ENCODE measurements around the gene BICDL1.
"Not testable (repeated sequence)": the region's sequence is repeated elsewhere in the genome, so short reads cannot be mapped to it uniquely, and the experiment has no call there.

BICDL1 gene

DNA sequence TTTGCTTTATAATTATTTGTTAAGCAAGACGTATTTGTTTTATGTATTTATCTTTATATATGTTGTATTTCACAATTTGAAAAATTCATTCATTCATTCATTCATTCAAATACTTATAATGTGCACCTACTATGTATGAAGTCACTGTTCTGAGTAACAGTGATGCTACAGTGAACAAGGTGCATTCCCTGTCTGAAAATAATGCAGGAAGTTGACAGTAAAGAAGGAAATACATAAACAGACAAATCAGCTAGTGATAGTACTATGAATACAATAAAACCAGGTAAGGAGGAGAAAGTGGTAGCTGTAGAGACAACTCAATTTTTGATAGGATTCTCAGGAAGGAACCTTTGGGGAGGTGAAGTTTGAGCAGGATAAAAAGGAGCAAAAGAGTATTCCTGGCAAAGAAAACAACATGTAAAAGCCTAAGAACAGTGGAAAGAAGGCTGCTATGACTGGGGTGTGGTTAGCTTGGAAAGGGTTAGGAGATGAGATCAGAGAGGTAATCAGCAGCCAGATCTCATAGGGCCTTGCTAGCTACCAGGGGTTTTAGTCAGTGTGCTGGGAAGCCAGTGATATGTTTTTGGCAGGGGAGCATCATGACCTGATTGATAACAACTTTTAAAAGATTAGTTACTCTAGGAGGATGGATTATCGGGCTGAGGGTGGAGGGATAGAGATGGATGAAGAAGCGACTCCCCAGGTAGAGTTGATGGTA, 17.4 kb downstream of the BICDL1 start:
- DNase-seq = peak; percentile 55

DNA sequence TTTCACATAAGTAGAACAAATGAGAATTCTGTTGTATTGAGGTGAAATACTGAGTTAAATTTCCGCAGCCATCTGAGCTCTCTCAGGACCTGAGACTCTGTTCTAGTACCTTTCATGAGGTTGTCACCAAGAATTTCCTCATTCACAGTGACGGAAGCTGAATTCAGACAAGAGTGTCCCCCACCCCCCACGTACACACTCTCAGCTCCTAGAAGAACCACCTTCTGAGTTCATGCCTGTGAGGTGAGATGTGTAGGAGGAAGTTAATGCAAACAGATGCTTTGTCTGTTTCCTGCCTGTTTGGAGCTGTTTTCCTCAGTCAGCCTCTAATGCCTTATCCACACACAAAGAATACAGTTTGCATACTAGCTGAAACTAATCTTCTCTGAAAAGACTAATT, 18.2 kb downstream of the BICDL1 start:
- peak; percentile 88 for DNase-seq

DNA sequence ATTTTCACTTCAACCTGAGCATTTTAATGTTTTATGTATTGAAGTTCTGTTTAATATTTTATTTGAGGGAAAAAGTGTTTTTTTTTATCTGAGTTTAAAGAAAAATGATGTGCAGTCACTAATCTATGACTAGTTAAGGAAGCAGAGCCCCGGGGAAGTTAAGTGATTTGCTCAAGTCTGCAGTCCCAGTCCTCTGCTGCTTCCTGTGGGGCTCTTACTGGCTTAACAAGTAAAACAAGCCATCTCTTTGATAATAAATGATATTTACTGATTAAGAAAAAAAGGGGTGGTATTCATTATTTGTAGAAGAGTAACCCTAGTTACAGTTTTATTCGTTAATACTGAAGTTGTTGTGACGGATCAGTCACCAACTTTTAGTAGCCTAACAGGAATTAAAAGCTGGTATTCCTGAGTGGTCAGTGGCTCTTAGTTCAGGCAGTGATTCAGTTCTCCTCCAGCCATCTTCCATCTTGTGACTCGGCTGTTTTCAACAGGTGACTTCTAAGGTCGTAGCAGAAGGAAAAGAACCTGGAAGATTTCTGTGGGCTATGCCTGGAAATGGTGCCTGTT, 21.7 kb downstream of the BICDL1 start:
- DNase-seq = peak; percentile 64

DNA sequence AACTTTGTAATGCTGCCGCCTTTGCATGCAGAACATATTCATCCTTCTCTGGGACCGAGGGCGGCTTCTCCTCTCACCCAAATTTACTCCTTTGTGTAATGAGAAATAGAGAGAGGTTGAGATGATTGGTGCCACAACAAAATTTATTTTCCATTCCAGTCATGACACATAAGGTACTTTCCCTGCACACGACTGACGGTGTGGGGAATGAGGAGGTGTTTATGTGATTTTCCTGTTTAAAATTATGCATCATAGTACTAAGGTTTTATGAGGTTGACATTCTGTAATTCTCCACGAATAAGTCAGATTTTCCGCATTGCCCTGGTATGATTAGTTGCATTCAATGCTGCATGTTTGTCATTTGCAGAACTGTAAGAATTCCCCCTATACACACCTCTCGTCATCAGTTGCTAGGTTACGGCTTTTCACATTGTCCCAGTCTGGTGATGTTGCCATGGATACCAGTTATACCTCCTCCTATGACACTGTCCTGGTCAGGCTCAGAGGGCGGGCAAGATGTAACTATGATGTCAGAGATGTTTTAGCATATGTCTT, 23.1 kb downstream of the BICDL1 start:
- peak; percentile 97 for DNase-seq

DNA sequence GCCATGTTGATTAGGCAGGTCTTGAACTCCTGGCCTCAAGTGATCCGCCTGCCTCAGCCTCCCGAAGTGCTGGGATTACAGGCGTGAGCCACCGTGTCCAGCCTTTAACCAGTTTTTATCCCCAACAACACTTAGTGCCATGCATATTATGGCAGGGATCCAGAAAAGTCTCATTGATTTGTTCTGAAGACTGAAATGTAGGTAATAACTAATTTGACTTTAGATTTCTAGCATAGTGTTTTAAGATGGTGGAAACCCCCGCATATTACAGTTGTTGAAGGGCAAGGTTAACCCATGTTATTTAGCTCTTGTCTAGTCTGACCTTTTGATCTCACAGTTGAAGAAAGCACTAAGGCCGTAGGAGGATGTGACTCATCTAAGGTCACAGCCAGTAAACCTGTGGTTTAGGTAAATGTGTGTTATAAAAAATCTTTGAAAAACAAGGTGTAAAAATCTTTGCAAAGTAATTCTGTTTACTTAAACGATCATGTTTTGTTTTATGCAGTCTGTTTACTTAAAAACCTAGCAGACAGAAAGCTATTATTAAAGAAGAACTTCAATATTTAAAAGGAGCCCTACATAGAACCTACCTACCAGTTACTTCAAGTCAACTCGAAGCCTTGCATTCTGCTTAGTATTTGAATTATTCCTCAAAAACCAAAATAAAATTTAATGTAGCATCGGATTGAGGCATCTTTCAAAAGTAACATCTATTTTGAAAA, 24.8 kb downstream of the BICDL1 start:
- peak; percentile 93 for DNase-seq

DNA sequence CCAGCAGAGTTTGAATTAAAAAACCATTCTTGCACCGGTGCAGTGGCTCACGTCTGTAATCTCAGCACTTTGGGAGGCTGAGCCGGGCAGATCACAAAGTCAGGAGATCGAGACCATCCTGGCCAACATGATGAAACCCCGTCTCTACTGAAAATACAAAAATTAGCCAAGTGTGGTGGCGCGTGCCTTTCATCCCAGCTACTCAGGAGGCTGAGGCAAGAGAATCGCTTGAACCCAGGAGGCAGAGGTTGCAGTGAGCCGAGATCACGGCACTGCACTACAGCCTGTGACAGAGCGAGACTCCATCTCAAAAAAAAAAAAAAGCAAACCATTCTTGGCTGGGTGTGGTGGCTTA, 25.3 kb downstream of the BICDL1 start:
- not testable (repeated sequence) for DNase-seq

GRCh38 chr12:120015313-120015712, 26.3 kb downstream of the BICDL1 start:
- peak; percentile 81 for DNase-seq

DNA sequence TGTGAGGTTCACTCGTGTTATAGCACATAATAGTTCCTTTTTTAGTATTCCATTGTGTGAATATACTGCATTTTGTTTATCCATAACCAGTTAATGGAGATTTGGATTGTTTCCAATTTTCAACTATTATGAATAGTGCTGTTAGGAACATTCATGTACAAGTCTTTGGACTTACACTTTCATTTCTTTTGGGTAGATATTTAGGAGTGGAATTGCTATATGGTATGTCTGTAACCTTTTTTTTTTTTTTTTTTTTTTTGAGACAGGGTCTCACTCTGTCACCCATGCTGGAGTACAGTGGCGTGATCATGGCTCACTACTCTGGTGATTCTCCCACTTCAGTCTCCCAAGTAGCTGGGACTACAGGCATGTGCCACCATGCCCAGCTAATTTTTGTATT, 27.2 kb downstream of the BICDL1 start:
- DNase-seq = not testable (repeated sequence)

DNA sequence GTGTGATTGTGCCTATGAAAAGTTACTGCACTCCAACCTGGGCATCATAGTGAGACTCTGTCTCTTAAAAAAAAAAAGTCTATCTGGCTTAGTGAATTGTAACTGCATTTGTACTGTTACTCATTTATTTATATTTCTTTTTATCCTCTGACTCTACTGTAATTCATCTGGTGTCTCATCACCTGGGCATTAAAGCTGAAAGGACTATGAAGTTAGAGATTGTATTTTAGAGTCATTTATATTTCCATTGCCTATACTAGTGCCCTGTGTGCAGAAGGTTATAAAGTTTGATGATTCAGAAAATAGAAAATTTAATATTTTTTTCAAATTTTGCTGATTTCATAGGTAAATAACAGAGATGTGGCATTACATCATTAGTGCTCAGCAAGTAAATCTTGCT, 30.2 kb downstream of the BICDL1 start:
- no peak for DNase-seq

DNA sequence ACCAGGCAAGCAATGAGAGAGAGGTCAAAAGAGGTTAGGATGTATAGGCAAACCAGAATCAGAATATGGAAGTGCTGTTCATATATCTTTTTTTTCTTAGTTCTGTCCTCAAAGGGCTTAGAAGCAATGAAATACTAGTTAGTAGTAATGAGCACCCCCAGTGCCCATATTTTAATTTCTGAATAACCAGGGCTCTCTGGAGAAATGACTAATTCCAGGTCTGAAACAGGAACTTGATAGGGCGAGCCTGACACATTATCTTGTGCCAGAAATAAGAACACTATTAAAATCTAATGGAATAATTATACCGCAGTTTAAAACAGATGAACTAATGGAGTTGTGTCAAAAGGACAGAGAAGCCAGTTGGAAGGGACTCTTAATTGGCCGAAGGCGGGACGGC, 30.9 kb downstream of the BICDL1 start:
- DNase-seq = no peak

DNA sequence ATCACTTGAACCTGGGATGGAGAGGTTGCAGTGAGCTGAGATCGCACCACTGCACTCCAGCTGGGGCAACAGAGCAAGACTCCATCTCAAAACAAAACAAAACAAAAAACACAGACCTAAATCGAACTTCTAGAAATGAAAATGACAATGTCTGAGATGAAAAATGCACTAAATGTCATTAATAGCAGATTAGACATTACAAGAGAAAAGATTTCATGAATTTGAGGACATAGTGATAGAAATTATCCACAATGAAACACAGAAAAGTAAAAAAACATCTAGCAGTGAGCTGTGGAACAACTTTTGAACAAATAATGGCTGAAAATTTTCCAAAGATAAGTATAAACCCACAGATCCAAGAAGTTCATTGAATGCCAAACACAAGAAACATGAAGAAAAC, 35.2 kb downstream of the BICDL1 start:
- DNase-seq = no peak

GRCh38 chr12:120025640-120026039, 36.6 kb downstream of the BICDL1 start:
- DNase-seq = no peak

GRCh38 chr12:120032242-120032641, 43.2 kb downstream of the BICDL1 start:
- no peak for DNase-seq

DNA sequence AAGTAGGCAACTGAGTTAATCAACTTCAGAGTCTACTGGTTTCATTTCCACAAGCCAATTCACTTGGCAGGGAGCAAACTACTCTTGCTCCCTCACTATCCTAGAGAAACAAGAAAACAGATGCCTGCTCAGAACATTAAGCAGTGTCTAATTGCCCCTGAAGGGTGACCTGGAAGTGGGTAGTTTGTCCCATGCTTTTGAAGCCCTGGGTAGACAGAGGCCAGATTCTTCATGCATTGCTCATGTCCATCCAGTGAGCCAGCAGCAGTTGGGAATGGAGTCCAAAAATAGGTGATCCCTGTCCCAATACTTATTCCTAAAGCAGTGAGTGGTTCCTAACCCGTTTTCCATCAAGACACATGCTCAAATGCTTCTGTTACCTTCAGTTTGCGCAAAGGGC, 48.8 kb downstream of the BICDL1 start:
- no peak for DNase-seq

GRCh38 chr12:120039711-120040110, 50.7 kb downstream of the BICDL1 start:
- DNase-seq = no peak

DNA sequence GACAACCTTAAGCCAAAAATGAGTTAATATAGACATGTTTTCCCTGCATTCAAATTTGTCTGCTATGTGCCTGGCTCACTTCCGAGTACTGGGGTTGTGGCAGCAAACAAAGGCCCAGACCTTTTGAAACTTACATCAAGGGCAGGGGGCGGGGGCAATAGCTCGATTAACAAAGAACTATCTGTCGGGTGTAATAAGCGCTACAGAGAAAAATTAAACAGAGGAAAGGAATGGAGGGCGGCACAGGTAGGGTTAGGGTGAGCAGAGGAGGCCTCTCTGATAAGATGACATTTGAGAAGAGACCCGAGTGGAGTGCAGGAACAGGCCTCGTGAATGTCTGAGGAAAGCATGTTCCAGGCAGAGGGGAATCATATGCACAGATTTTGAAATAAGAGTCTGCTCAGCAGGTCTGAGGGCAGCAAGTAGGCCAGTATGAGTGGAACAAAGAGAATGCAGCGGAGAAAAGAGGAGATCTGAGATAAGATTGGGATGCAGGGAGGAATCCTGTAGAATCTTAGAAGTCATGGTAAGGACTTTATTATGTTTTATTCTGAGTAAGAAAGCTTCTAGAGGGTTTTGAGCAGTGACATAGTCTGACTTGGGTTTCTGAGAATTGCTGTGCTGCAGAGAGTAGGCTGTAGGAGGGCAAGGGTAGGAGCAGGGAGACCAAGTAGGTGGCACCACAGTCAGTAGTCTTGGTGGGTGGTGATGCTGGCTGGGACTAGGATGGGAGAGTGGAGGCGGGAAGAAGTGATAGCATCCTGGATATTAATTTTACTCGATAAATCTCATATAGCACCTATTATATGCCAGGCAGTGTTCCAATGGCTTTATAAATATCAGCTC, 52.6 kb downstream of the BICDL1 start:
- DNase-seq = peak; percentile 65

DNA sequence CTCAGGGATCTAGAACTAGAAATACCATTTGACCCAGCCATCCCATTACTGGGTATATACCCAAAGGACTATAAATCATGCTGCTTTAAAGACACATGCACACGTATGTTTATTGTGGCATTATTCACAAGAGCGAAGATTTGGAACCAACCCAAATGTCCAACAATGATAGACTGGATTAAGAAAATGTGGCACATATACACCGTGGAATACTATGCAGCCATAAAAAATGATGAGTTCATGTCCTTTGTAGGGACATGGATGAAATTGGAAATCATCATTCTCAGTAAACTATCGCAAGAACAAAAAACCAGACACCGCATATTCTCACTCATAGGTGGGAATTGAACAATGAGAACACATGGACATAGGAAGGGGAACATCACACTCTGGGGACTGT, 56.3 kb downstream of the BICDL1 start:
- not testable (repeated sequence) for DNase-seq

- no peak for DNase-seq
These were observed 58.0 kb downstream of the BICDL1 start for GRCh38 chr12:120047072-120047471.

DNA sequence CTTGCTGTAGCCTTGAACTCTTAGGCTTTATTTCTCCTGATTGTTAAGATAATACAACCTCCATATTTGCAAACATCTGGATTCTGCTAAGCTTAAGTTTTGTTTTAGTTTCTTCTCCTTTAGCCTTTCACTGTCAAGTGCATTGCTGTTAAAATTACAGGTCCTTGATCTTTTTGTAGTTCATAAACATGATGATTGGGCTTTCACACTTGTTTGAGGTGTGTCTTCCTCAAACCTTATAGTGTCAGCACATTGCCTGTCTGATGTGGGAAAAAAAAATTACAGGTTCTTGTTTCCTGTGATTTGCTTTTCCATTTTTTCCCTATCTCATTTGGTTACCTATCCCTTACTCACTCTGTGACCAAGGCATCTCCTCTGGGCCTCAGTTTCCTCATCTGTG, 59.2 kb downstream of the BICDL1 start:
- DNase-seq = peak; percentile 44

- no peak for DNase-seq
These were observed 60.4 kb downstream of the BICDL1 start for GRCh38 chr12:120049426-120049825.

DNA sequence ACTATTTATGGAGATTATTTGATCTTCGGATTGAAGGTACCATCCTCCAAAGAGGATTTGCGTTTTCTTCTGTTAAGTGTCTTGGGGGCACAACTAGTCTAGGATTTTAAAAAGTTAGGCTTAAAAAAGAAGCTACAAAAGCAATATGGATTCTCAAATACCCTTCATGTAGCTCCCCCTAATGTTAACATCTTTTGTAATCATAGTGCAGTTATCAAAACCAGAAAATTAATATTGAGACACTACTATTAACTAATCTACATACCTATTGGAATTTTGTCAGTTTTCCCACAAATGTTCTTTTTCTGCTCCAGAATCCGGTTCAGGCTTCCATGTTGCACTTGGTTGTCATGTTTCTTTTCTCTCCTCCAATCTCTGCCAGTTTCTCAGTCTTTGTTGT, 62.5 kb downstream of the BICDL1 start:
- DNase-seq = no peak

DNA sequence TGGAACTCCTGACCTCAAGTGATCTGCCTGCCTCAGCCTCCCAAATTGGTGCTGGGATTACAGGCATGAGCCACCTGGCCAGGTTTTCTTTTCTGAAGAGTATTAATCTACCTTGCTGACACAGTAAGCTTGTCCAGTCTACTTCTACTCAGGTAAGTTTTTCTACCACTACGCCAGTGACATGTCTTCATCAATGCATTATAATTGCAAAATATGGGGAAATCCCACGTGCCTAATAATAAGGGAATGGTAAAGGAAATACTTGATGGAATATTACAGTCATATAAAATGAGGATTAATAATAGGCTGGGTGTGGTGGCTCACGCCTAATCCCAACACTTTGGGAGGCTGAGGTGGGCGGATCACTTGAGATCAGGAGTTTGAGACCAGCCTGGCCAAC, 65.3 kb downstream of the BICDL1 start:
- DNase-seq = no peak
